HepG2 (cell line): ENCODE results near the gene GPAT3. TPM values are rescaled to one million over a fixed set of nuclear protein-coding genes. Genes with fewer than 3 reads are reported as not detected.

Experiments used
- ATF3 ChIP-seq: sonication (generic); formaldehyde crosslinking; IDR thresholded peaks from 2 replicates; pipeline ENCODE4 v1.4.0; 2020; ENCODE audit warnings: missing genetic modification reagents
- CHD2 ChIP-seq: IDR thresholded peaks from 2 replicates; pipeline ENCODE4 v1.6.1; 2011; ENCODE audit warnings: low read depth, low read length, improper control_type of control experiment
- HBP1 ChIP-seq: IDR thresholded peaks from 2 replicates; pipeline ENCODE4 v1.6.1; 2016; ENCODE audit warnings: low read depth, control low read depth
- HMG20A ChIP-seq: IDR thresholded peaks from 2 replicates; pipeline ENCODE4 v1.6.1; 2016; ENCODE audit warnings: borderline replicate concordance
- SP5 ChIP-seq: IDR thresholded peaks from 2 replicates; pipeline ENCODE4 v1.6.1; 2016; ENCODE audit warnings: low read depth, borderline replicate concordance
- ZBTB40 ChIP-seq, 2 experiments: fragments of 450-650 bp in 1 of 2; sonication (generic) in 1 of 2; formaldehyde crosslinking in 1 of 2; IDR thresholded peaks; 2 replicates each; pipeline versions ENCODE4 v1.6.1 to v1.8.0; 2016 to 2022; ENCODE audit warnings: antibody characterized with exemption in 1 of 2, mild to moderate bottlenecking in 1 of 2, missing genetic modification reagents in 1 of 2
- ZBTB49 ChIP-seq: sonication (generic); formaldehyde crosslinking; IDR thresholded peaks from 2 replicates; pipeline ENCODE4 v1.4.0; 2020; ENCODE audit warnings: missing genetic modification reagents, borderline replicate concordance
- ZFP36L2 ChIP-seq: sonication (generic); formaldehyde crosslinking; IDR thresholded peaks from 2 replicates; pipeline ENCODE4 v1.4.0; 2020; ENCODE audit warnings: missing genetic modification reagents
- ZNF580 ChIP-seq: IDR thresholded peaks from 2 replicates; pipeline ENCODE4 v1.6.1; 2016; ENCODE audit warnings: low read depth, borderline replicate concordance
- ZNF724P ChIP-seq: sonication (generic); formaldehyde crosslinking; IDR thresholded peaks from 2 replicates; pipeline ENCODE4 v1.8.0; 2022; ENCODE audit warnings: missing genetic modification reagents, borderline replicate concordance
- polyA plus RNA-seq, 8 experiments: library from polyadenylated mRNA; depleted of rRNA in 3 of 8; stranded (reverse) in 7 of 8; unstranded in 1 of 8; fragments of >200 nt; fragmentation: Illumina TruSeq in 4 of 8; extraction: Trizol in 4 of 8; gene quantifications; 2 replicates each; pipeline versions ENCODE4 v1.2.1 to v1.2.3, GENCODE V29; 2011 to 2016; ENCODE audit warnings: low read depth in 4 of 8, missing spikeins in 1 of 8, mixed read lengths in 1 of 8; ENCODE audit not compliant: insufficient read depth in 1 of 8
- total RNA-seq, 5 experiments: library from RNA; depleted of rRNA; stranded (reverse); fragments of >200 nt; fragmentation: Illumina TruSeq; extraction: Trizol; gene quantifications; 2 replicates each; pipeline ENCODE4 v1.2.3, GENCODE V29; 2016; ENCODE audit warnings: low read depth in 1 of 5

The GPAT3 gene
- total and polyA plus RNA-seq, 2 of the 13 experiments (the other 11 are each of a cell fraction or from before 2014, with no cell fraction given): 2.4 to 2.6 TPM

GRCh38 chr4:83548151-83548905 lies 12.4 kb downstream of the GPAT3 start (continued):
- no peak for TF ChIP-seq ZBTB40 (IDR thresholded peaks at IDR 0.05)
- no peak for TF ChIP-seq ZBTB40 (CRISPR knock-in tag; IDR thresholded peaks at IDR 0.05)
- no peak for TF ChIP-seq SP5 (CRISPR knock-in tag)
- no peak for TF ChIP-seq ZNF724P (CRISPR knock-in tag)
- TF ChIP-seq ZBTB49: no peak
- TF ChIP-seq CHD2: no peak
- TF ChIP-seq ATF3: peak; percentile 30; the same call in 1 of the 2 replicates
- TF ChIP-seq HMG20A (CRISPR knock-in tag): peak; percentile 61; the same call in 1 of the 2 replicates
- no peak for TF ChIP-seq ZFP36L2
- no peak for TF ChIP-seq HBP1 (CRISPR knock-in tag)
- no peak for TF ChIP-seq ZNF580
